LNCaP clone FGC (cell line): ENCODE results near the gene TP53BP1.

ENCODE experiments used
- DNase-seq: peaks from one replicate; pipeline ENCODE4 v3.0.0-alpha.2; 2011; ENCODE audit warnings: low read depth
- H3K4me3 ChIP-seq: 2 replicates; pipeline ENCODE4 v1.5.1; 2011; ENCODE audit warnings: mild to moderate bottlenecking, low read depth, low read length, control low read depth
- CTCF ChIP-seq: IDR thresholded peaks from 2 replicates; pipeline ENCODE4 v1.5.1; 2012; ENCODE audit warnings: mild to moderate bottlenecking; ENCODE audit not compliant: control insufficient read depth, insufficient read depth; ENCODE audit errors: extremely low read depth

Gene TP53BP1

GRCh38 chr15:43465100-43465499, 27.9 kb downstream of the TP53BP1 start:
- no peak for DNase-seq
- no peak for TF ChIP-seq CTCF
- H3K4me3 ChIP-seq: no peak overlapping the region

GRCh38 chr15:43463998-43464397, 29.0 kb downstream of the TP53BP1 start:
- H3K4me3 ChIP-seq: no peak overlapping the region
- no peak for TF ChIP-seq CTCF
- DNase-seq: no peak

GRCh38 chr15:43463507-43463906, 29.4 kb downstream of the TP53BP1 start:
- DNase-seq: no peak
- no peak for TF ChIP-seq CTCF
- H3K4me3 ChIP-seq: no peak overlapping the region

GRCh38 chr15:43449981-43450380, 43.0 kb downstream of the TP53BP1 start:
- DNase-seq: no peak
- H3K4me3 ChIP-seq: no peak overlapping the region
- no peak for TF ChIP-seq CTCF

- no peak for TF ChIP-seq CTCF
- no peak for DNase-seq
- no peak overlapping the region for H3K4me3 ChIP-seq
These were observed 46.6 kb downstream of the TP53BP1 start for GRCh38 chr15:43446344-43446743.

- H3K4me3 ChIP-seq: no peak overlapping the region
- DNase-seq: no peak
- TF ChIP-seq CTCF: no peak
These were observed 51.6 kb downstream of the TP53BP1 start for GRCh38 chr15:43441316-43441715.

GRCh38 chr15:43440721-43441281, 52.2 kb downstream of the TP53BP1 start:
- no peak for TF ChIP-seq CTCF
- no peak overlapping the region for H3K4me3 ChIP-seq
- no peak for DNase-seq
